Endodermal cell (in vitro differentiated cells): ENCODE results near the gene RPL29. TPM values are rescaled to one million over a fixed set of nuclear protein-coding genes. Genes with fewer than 3 reads are reported as not detected.
A peak's percentile ranks its signal among the peaks of the same experiment; 100 is the strongest.

Experiments used
- DNase-seq: peaks from one replicate; pipeline ENCODE4 v3.0.0-alpha.2; 2017
- H3K27ac ChIP-seq: 2 replicates; pipeline ENCODE4 v1.5.1; 2013; ENCODE audit warnings: mild to moderate bottlenecking, low read depth, low read length, moderate library complexity
- H3K27me3 ChIP-seq: 2 replicates; pipeline ENCODE4 v1.6.1; 2013; ENCODE audit warnings: mild to moderate bottlenecking, low read length, moderate library complexity; ENCODE audit not compliant: insufficient read depth, control insufficient read depth, poor library complexity, severe bottlenecking
- H3K36me3 ChIP-seq: 2 replicates; pipeline ENCODE4 v1.7.0; 2013; ENCODE audit warnings: mild to moderate bottlenecking, low read length, moderate library complexity; ENCODE audit not compliant: control insufficient read depth, insufficient read depth
- H3K4me1 ChIP-seq: one replicate; pipeline ENCODE4 v1.7.0; 2013; ENCODE audit warnings: low read length; ENCODE audit not compliant: control insufficient read depth, insufficient read depth
- H3K4me3 ChIP-seq: 2 replicates; pipeline ENCODE4 v1.5.1; 2013; ENCODE audit warnings: mild to moderate bottlenecking, low read length, moderate library complexity
- H3K9ac ChIP-seq: 2 replicates; pipeline ENCODE4 v1.6.1; 2013; ENCODE audit warnings: mild to moderate bottlenecking, low read length, moderate library complexity; ENCODE audit not compliant: poor library complexity, severe bottlenecking; ENCODE audit errors: extremely low read depth
- H3K9me3 ChIP-seq: 2 replicates; pipeline ENCODE4 v1.6.1; 2013; ENCODE audit warnings: mild to moderate bottlenecking, low read length, moderate library complexity; ENCODE audit not compliant: control insufficient read depth
- H3K27ac Mint-ChIP-seq: 2 replicates; pipeline ENCODE4 v1.8.0; 2020; ENCODE audit warnings: mixed read lengths
- H3K27me3 Mint-ChIP-seq: 2 replicates; pipeline ENCODE4 v1.8.0; 2021; ENCODE audit warnings: mild to moderate bottlenecking, mixed read lengths; ENCODE audit not compliant: insufficient read depth
- H3K36me3 Mint-ChIP-seq: 2 replicates; pipeline ENCODE4 v1.8.0; 2020; ENCODE audit warnings: low read depth, mixed read lengths
- H3K4me1 Mint-ChIP-seq: 2 replicates; pipeline ENCODE4 v1.8.0; 2020; ENCODE audit warnings: mixed read lengths
- H3K4me3 Mint-ChIP-seq: 2 replicates; pipeline ENCODE4 v1.8.0; 2020; ENCODE audit warnings: mild to moderate bottlenecking, moderate library complexity, mixed read lengths
- H3K9me3 Mint-ChIP-seq: 2 replicates; pipeline ENCODE4 v1.8.0; 2020; ENCODE audit warnings: mild to moderate bottlenecking, mixed read lengths
- WGBS, 2 experiments: methylation state at CpG; one replicate each; pipeline versions ENCODE4 v1.1.5 to v1.1.7; 2013; ENCODE audit warnings: missing lambda C conversion rate in 2 of 2, mixed read lengths in 1 of 2; ENCODE audit not compliant: insufficient coverage in 1 of 2, insufficient read length in 1 of 2; 5-methylcytosine and 5-hydroxymethylcytosine counted together
- total RNA-seq, 2 donors: library from RNA; stranded (reverse); fragmentation: NEBNext Ultra II Directional in 1 of 2; extraction: Animal tissue kit (Norgen Biotek cat#: 25700) in 1 of 2; gene quantifications; 2 replicates in 1 of 2; 3 replicates in 1 of 2; pipeline ENCODE4 v1.2.1, GENCODE V29; 2021
- TF ChIP-seq, protein P1 (sequence below): fragments of 200-600 bp; sonication (generic); conservative IDR thresholded peaks from 2 replicates; pipeline ENCODE4 v1.5.0; 2021; ENCODE audit warnings: antibody characterized with exemption, mild to moderate bottlenecking

RPL29 gene
- total RNA-seq, 2 donors from 2014 or later, result 1,325 to 1,600 TPM

GRCh38 chr3:52029053-52029452, 33.4 kb upstream of the RPL29 start:
- WGBS, 2 experiments, result 86 to 87% methylated on average over 9 of the region's 9 CpGs
- Mint-ChIP-seq H3K36me3 (no peaks in the 10 kb centered on the region), H3K4me1 (no peaks in the 10 kb centered on the region), H3K27ac (no peak overlapping the region), H3K27me3 (no peaks in the 10 kb centered on the region), H3K4me3 (no peak overlapping the region), H3K9me3 (no peaks in the 10 kb centered on the region)
- no peak for DNase-seq
- Histone ChIP-seq H3K36me3 (no peaks in the 10 kb centered on the region), H3K9ac (no peak overlapping the region), H3K9me3 (no peaks in the 10 kb centered on the region), H3K27ac (no peak overlapping the region), H3K4me3 (no peak overlapping the region), H3K27me3 (no peaks in the 10 kb centered on the region), H3K4me1 (no peaks in the 10 kb centered on the region)
- TF ChIP-seq, protein P1, sequence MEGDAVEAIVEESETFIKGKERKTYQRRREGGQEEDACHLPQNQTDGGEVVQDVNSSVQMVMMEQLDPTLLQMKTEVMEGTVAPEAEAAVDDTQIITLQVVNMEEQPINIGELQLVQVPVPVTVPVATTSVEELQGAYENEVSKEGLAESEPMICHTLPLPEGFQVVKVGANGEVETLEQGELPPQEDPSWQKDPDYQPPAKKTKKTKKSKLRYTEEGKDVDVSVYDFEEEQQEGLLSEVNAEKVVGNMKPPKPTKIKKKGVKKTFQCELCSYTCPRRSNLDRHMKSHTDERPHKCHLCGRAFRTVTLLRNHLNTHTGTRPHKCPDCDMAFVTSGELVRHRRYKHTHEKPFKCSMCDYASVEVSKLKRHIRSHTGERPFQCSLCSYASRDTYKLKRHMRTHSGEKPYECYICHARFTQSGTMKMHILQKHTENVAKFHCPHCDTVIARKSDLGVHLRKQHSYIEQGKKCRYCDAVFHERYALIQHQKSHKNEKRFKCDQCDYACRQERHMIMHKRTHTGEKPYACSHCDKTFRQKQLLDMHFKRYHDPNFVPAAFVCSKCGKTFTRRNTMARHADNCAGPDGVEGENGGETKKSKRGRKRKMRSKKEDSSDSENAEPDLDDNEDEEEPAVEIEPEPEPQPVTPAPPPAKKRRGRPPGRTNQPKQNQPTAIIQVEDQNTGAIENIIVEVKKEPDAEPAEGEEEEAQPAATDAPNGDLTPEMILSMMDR, result no peak

DNA sequence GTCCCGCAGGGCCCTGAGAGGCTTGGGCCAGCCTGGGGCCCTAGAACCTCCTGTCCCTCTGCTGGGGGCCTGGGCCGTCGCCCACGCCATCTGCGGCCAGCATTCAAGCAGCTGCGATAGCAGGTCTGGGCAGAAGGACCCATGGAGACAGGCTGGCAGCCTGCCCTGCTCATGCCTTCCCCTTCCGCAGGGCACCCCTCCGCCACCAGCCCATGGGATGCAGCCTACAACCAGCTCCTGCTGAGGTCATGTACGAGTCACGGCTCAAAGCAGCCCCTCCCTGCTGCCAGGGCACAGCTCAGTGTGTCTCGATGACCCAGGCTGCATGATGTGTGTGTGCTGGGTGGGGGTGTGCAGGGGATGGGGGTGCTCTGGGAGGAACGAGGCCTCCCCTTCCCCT, 32.9 kb upstream of the RPL29 start:
- Mint-ChIP-seq H3K4me3 (no peak overlapping the region), H3K27ac (no peak overlapping the region), H3K27me3 (no peaks in the 10 kb centered on the region), H3K36me3 (no peaks in the 10 kb centered on the region), H3K4me1 (no peaks in the 10 kb centered on the region), H3K9me3 (no peaks in the 10 kb centered on the region)
- Histone ChIP-seq H3K4me1 (no peaks in the 10 kb centered on the region), H3K36me3 (no peaks in the 10 kb centered on the region), H3K4me3 (no peak overlapping the region), H3K9me3 (no peaks in the 10 kb centered on the region), H3K27me3 (no peaks in the 10 kb centered on the region), H3K27ac (no peak overlapping the region), H3K9ac (no peak overlapping the region)
- TF ChIP-seq, protein P1, result no peak
- DNase-seq, result no peak
- WGBS, 2 experiments, result 92 to 98% methylated on average over 6 to 11 of the region's 12 CpGs

- H3K36me3 Mint-ChIP-seq, result no peaks in the 10 kb centered on the region
- Histone ChIP-seq H3K27ac (peak overlapping the region; percentile 7), H3K27me3 (no peaks in the 10 kb centered on the region), H3K36me3 (no peaks in the 10 kb centered on the region), H3K9me3 (no peaks in the 10 kb centered on the region), H3K4me3 (no peak overlapping the region), H3K9ac (no peak overlapping the region), H3K4me1 (no peaks in the 10 kb centered on the region)
- no peak overlapping the region for H3K27ac Mint-ChIP-seq
- peaks cover 5% of the 10 kb centered on the region for H3K4me1 Mint-ChIP-seq
- no peak for DNase-seq
- no peaks in the 10 kb centered on the region for H3K27me3 Mint-ChIP-seq
- WGBS, 2 experiments, result 87 to 90% methylated on average over 2 to 4 of the region's 4 CpGs
- H3K9me3 Mint-ChIP-seq, result no peaks in the 10 kb centered on the region
- no peak overlapping the region for H3K4me3 Mint-ChIP-seq
- TF ChIP-seq, protein P1, result no peak
Observed at GRCh38 chr3:52026041-52026440, 30.3 kb upstream of the RPL29 start.
